Hepatocyte (in vitro differentiated cells): ENCODE results near the gene BLOC1S5. TPM values are rescaled to one million over a fixed set of nuclear protein-coding genes. Genes with fewer than 3 reads are reported as not detected.

Source experiments
- DNase-seq: peaks from one replicate; pipeline ENCODE4 v3.0.0-alpha.2; 2016; ENCODE audit warnings: low spot score
- H2AFZ ChIP-seq: fragments of 200-600 bp; sonication (generic); 2 replicates; pipeline ENCODE4 v1.6.0; 2016; ENCODE audit warnings: antibody characterized with exemption, mild to moderate bottlenecking
- H3K27ac ChIP-seq: fragments of 200-600 bp; sonication (generic); 2 replicates; pipeline ENCODE4 v1.5.1; 2016; ENCODE audit warnings: mild to moderate bottlenecking
- H3K27me3 ChIP-seq: fragments of 200-600 bp; sonication (generic); 2 replicates; pipeline ENCODE4 v1.6.1; 2016
- H3K36me3 ChIP-seq: fragments of 200-600 bp; sonication (generic); replicated peaks from 2 replicates; pipeline ENCODE4 v1.5.1; 2016; ENCODE audit warnings: low read depth; ENCODE audit not compliant: insufficient read depth
- H3K4me1 ChIP-seq: fragments of 200-600 bp; sonication (generic); 2 replicates; pipeline ENCODE4 v1.5.1; 2016; ENCODE audit warnings: mild to moderate bottlenecking, moderate library complexity; ENCODE audit not compliant: insufficient read depth
- H3K4me2 ChIP-seq: fragments of 200-600 bp; sonication (generic); 2 replicates; pipeline ENCODE4 v1.6.0; 2016
- H3K4me3 ChIP-seq: fragments of 200-600 bp; sonication (generic); 2 replicates; pipeline ENCODE4 v1.5.1; 2016; ENCODE audit warnings: mild to moderate bottlenecking
- H3K79me2 ChIP-seq: fragments of 200-600 bp; sonication (generic); 2 replicates; pipeline ENCODE4 v1.6.0; 2017; ENCODE audit warnings: mild to moderate bottlenecking
- H3K9me2 ChIP-seq: fragments of 200-600 bp; sonication (generic); replicated peaks from 2 replicates; pipeline ENCODE4 v1.6.0; 2017; ENCODE audit warnings: mild to moderate bottlenecking; ENCODE audit not compliant: insufficient read depth
- H3K9me3 ChIP-seq: fragments of 200-600 bp; sonication (generic); 2 replicates; pipeline ENCODE4 v1.5.1; 2016; ENCODE audit warnings: low read depth, mild to moderate bottlenecking
- H4K20me1 ChIP-seq: fragments of 200-600 bp; sonication (generic); 2 replicates; pipeline ENCODE4 v1.6.0; 2016; ENCODE audit warnings: mild to moderate bottlenecking; ENCODE audit not compliant: insufficient read depth, poor library complexity, severe bottlenecking
- CTCF ChIP-seq: fragments of 200-600 bp; sonication (generic); IDR thresholded peaks from 2 replicates; pipeline ENCODE4 v1.5.1; 2016; ENCODE audit warnings: antibody characterized with exemption, mild to moderate bottlenecking; ENCODE audit not compliant: poor library complexity
- EZH2 ChIP-seq: fragments of 200-600 bp; sonication (generic); IDR thresholded peaks from 2 replicates; pipeline ENCODE4 v1.6.1; 2016; ENCODE audit warnings: antibody characterized with exemption, mild to moderate bottlenecking, borderline replicate concordance
- EZH2phosphoT487 ChIP-seq: fragments of 200-600 bp; sonication (generic); IDR thresholded peaks from one replicate; pipeline ENCODE4 v1.6.1; 2018; ENCODE audit warnings: antibody characterized with exemption, mild to moderate bottlenecking, low read depth, moderate library complexity; ENCODE audit not compliant: unreplicated experiment, severe bottlenecking
- WGBS: methylation state at CpG from one replicate; pipeline ENCODE4 v1.1.6; 2016; ENCODE audit warnings: low lambda C conversion rate; ENCODE audit errors: missing lambda C conversion rate; 5-methylcytosine and 5-hydroxymethylcytosine counted together
- polyA plus RNA-seq: library from polyadenylated mRNA; unstranded; fragments of >200 nt; fragmentation: Nextera tagmentation; extraction: Ambion mirVana; gene quantifications from 2 replicates; pipeline ENCODE4 v1.2.1, GENCODE V29; 2016
- total RNA-seq: library from RNA; depleted of rRNA; stranded (reverse); fragments of >200 nt; gene quantifications from 2 replicates; pipeline ENCODE4 v1.2.3, GENCODE V29; 2014

Gene BLOC1S5
- total and polyA plus RNA-seq, 2 experiments from 2014 or later: 9.9 to 17.6 TPM

- 78% methylated on average over 7 of the region's 7 CpGs for WGBS
- Histone ChIP-seq H3K9me2 (no peaks in the 10 kb centered on the region), H3K79me2 (no peaks in the 10 kb centered on the region), H3K27ac (no peak overlapping the region), H3K4me1 (no peaks in the 10 kb centered on the region), H3K36me3 (no peaks in the 10 kb centered on the region), H3K27me3 (no peaks in the 10 kb centered on the region), H3K4me2 (no peak overlapping the region), H4K20me1 (no peaks in the 10 kb centered on the region), H3K4me3 (no peak overlapping the region), H2AFZ (no peak overlapping the region), H3K9me3 (no peaks in the 10 kb centered on the region)
- no peak for DNase-seq
- TF ChIP-seq EZH2: no peak
- no peak for TF ChIP-seq EZH2phosphoT487
- no peak for TF ChIP-seq CTCF
Measured at GRCh38 chr6:8017705-8018104, 46.5 kb downstream of the BLOC1S5 start.

- WGBS: 82% methylated on average over 9 of the region's 9 CpGs
- TF ChIP-seq CTCF: no peak
- no peak for TF ChIP-seq EZH2phosphoT487
- no peak for TF ChIP-seq EZH2
- Histone ChIP-seq H4K20me1 (no peaks in the 10 kb centered on the region), H2AFZ (no peak overlapping the region), H3K79me2 (no peaks in the 10 kb centered on the region), H3K9me2 (no peaks in the 10 kb centered on the region), H3K4me1 (no peaks in the 10 kb centered on the region), H3K4me2 (no peak overlapping the region), H3K36me3 (no peaks in the 10 kb centered on the region), H3K4me3 (no peak overlapping the region), H3K27ac (no peak overlapping the region), H3K27me3 (no peaks in the 10 kb centered on the region), H3K9me3 (no peaks in the 10 kb centered on the region)
- no peak for DNase-seq
Measured at GRCh38 chr6:8017276-8017701, 46.9 kb downstream of the BLOC1S5 start.

- WGBS: 70% methylated on average over 3 of the region's 3 CpGs
- Histone ChIP-seq H2AFZ (no peak overlapping the region), H3K4me2 (no peak overlapping the region)
Measured at GRCh38 chr6:8014947-8015346, 49.2 kb downstream of the BLOC1S5 start.

More at GRCh38 chr6:8014947-8015346, 49.2 kb downstream of the BLOC1S5 start:
- TF ChIP-seq EZH2phosphoT487 (no peak), EZH2 (no peak), CTCF (no peak)
- no peak for DNase-seq
- no peak overlapping the region for H3K4me3 ChIP-seq
- H3K9me3 ChIP-seq: no peaks in the 10 kb centered on the region
- H3K36me3 ChIP-seq: no peaks in the 10 kb centered on the region
- no peaks in the 10 kb centered on the region for H4K20me1 ChIP-seq
- no peak overlapping the region for H3K27ac ChIP-seq
- no peaks in the 10 kb centered on the region for H3K79me2 ChIP-seq
- no peaks in the 10 kb centered on the region for H3K27me3 ChIP-seq
- no peaks in the 10 kb centered on the region for H3K4me1 ChIP-seq
- no peaks in the 10 kb centered on the region for H3K9me2 ChIP-seq
